ENCODE data around the gene HMGN3.

The HMGN3 gene

DNA sequence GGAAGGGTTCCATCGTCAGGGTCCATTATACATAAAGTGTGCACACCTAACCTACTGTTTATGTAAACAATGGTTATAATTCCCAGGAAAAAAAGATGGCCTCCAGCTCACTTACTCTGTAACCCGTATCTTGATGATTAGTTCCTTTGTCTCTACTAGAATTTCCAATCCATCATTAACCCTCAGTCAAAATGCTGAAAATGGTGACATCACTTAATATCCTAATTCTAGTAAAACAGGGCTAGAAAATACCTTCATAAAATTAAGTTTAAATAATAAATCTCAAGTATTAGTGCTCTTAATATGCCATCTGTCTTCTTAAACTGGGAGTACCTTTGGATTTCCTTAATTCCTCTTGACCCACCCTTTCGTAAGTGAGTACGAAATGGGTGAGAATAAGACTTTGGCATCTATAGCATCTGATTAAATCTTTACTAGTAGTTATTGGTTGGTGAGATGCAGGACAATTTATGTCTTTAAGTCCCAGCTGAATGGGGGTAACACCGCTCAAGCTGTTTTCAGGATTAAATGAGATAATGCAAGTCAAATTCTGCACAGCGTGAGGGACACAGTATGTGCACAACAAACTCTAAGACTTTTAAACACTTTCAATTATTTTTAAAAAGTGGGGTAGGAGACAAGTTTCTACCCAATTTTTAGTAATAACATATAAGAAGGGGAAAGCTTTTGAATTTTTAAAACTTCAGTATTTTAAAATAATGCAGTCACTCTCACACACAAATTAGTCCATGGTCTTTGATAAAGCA, 1.6 kb downstream of the HMGN3 start:
- DNase-seq (ENCODE audit: low read depth) = no peak

DNA sequence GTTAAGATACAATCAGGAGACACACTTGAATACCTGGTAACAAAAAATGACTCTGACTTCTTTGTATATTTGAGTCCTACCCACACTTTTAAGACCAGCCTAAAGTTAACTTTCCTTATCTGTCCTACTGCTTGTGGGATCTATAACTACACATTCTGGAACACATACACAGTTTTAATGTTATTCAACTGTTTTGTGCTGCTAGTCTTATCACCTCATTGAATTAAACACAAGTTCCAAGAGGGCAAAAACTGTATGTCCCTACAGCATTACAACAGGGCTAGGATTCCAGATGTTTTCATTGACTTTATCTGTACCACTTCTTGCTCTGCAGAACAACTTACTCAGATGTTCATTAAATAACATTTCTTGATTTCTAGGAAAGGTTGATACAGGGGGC, 2.8 kb downstream of the HMGN3 start:
- no peak for DNase-seq (ENCODE audit: low read depth)

DNA sequence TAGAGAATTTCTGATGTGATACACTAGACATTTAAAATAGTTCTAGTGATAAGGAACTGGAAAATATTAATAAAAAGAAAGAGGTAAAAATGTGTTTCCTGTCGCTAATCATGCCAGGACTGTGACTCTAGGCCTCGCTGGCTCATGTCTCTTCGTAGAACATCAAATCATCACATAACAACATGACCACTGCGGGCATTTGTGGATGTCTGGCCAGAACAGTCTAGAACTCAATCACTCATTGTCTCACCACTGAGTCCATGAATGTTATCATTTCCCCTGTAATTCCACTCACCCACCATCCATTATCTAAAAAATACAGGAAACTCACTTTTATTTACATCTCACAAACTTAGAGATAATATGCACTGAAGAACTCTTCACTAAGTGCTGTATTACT, 3.4 kb downstream of the HMGN3 start:
- no peak for DNase-seq (ENCODE audit: low read depth)

DNA sequence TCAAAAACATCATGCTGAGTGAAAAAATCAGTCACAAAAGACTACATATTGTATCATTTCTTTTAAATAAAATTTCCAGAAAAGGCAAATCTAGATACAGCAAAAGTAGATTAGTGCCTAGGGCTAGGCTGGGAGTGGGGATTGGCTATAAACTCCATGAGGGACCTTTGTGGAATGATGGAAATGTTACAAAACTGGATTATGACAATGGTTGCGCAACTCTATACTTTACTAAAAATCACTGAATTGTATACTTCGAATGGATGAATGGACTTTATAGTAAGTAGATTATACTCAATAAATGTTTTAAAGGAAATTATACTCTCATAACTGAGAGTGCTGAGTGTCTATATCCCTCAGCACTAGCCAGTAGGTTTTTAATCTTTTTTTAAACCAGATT, 4.3 kb downstream of the HMGN3 start:
- no peak for DNase-seq (ENCODE audit: low read depth)

DNA sequence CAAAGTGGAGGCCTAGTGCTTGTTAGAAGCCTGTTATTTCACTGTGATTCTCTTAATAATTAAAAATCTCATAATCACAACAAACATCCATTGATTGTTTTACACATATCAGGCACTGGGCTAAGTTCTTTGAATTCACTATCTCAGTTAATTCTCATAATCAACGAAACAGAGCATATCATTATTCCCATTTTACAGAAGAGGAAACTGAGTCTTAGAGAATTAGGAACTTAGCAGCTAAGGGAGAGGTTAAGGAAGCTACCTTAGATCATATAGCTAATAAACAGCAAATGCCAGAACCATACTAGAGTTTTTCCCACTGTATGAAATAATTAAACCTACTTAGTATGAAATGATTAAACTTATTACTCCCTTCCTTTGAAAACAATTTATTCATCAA, 7.0 kb downstream of the HMGN3 start:
- DNase-seq (ENCODE audit: low read depth) = no peak

DNA sequence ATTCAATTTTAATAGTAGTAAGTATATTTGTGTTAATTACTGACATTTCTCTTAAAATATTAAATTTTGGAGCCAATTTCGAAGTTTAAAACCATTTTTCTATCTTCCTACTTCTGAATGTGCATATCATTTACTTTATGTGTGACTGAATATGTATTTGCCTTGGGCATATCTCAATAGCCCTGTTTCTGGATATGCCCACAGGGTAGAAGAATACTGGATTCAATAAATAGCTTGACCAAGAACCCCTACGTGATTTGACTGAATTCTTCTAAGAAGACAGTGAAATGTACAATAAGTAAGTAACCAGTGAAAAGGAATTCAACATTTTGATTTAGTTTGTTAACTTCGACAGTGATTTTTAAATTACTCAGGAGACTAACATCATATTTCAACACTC, 7.8 kb downstream of the HMGN3 start:
- DNase-seq (ENCODE audit: low read depth) = no peak

DNA sequence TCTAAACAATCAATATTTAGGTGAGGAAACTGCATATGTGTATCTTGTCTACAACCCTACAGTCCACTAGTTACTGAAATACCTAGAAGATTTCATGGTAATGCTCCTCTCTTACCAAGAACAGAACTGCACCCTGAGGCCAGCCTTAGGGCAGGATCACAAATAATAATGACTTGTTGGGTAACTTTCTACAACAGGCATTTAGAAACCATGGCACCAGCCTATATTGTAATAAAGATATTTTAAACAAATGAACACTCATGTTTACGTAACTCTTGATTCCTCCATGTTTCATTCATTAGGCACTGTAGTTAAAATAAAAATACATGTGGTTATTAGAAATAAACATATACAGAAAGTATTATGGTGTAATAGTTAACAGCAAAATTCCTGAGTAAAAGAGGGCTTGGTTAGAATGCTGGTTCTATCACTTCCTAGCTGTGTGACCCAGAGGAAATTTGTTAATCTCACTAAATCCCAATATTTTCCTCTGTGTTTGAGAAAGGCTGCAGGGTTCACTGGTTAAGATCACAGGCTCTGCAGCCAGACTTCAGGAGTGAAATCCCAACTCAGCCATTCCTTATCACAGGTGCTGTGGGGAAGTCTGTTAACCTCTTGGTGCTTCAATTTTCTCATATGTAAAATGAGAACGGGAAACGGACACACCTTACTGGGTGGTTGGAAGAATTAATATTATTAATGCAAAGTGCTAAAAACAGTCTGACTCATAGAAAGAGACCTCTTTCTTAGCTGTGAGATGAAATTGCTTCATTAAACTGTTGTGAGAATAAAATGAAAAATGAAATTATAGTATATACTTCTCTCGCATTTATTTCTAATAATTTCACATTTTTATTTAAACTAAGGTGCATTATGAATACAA, 8.5 kb downstream of the HMGN3 start:
- DNase-seq (ENCODE audit: low read depth) = no peak

DNA sequence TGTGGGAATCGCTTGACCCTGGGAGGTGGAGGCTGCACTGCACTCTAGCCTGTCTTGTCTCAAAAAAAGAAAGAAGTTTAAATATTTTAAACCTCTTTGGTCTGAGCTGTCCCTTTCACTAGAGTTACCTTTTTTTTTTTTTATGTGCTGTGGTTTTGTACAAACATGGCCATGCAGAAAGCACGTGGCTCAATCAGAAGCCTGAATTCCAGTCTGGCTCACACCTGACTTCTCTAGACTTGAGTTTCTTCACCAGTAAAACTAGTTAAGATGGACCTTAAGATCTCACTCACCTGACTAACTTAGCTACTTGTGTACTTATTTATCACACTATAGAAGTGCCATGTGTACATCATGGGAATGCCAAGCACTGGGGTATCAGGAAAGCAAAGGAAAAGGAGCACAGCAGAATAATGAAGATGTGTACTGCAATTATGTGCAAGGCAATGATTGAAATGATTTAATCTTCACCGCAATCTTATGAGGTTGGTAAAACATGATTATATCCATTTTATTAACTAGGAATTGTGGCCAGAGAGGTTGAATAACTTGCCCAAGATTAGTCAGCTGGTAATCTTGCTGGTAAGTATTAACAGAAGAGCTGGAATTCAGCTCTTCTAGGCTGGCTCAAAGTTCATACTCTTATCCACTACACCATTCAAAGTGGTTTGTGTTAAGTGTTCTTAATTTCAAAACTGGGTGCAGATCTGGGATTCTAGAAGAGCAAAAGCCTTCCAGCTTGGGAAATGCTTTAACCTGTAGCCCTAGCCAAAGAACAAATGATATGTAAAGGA, 10.7 kb downstream of the HMGN3 start:
- no peak for DNase-seq (ENCODE audit: low read depth)

DNA sequence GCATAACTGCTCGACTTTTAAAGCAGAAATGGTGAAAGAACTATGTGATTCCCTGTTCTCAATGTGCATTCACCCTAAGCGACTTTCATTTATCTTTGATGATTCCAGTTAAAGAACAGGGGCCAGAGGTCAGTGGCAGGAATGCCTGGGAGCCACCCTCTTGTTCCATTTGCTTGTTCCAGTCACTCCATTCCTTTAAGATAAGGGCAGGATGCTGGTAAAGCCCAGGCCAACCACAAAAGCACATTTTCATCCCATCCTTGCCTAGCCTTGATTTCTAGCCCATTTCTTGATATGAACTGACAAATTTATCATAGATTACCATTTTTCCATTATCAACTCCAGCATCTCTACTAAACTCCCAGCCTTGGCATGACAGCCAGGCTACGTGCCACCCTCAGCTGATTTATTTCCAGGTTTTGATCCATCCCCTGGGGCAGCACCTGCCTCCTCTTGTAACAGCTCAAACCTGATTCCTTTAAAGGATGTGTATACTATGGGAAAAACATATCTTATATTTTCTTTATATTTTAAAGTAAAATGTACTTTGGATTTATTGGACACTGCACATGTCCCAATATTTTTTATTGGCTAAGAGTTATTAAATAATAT, 19.2 kb downstream of the HMGN3 start:
- DNase-seq (ENCODE audit: low read depth) = no peak

DNA sequence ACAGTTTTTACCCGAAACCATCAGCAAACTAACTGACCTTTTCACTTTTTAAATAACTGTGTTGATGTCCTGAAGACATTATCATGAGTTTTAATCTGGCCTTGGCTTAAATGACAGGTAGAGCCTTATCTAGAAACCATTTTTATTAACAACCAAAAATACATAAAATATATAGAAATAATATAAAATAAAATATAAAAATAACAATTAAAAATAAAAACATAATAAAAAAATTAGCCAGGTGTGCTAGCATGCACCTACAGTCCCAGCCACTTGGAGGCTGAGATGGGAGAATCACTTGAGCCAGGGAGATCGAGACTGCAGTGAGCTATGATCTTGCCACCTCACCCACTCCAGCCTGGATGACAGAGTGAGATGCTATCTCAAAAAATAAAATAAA, 21.6 kb downstream of the HMGN3 start:
- DNase-seq (ENCODE audit: low read depth) = no peak

DNA sequence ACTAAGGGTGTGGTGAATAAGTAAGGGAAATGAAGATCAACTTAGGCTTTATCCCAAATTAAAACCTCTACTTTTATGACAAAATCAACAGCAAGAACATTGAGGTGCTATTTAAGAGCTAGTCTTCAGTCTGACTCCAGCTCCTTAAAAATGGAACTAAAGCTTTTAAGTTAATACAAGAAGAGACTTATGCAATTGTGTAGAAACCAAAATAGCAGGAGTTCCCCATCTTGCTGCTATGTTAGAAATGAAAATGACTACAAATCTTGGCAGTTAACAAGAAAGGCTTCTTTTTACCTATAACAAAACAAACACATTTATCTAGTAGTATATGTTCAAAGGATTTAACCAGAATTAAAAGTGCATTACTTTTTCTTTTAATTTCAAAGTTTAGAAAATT, 25.7 kb downstream of the HMGN3 start:
- no peak for DNase-seq (ENCODE audit: low read depth)

DNA sequence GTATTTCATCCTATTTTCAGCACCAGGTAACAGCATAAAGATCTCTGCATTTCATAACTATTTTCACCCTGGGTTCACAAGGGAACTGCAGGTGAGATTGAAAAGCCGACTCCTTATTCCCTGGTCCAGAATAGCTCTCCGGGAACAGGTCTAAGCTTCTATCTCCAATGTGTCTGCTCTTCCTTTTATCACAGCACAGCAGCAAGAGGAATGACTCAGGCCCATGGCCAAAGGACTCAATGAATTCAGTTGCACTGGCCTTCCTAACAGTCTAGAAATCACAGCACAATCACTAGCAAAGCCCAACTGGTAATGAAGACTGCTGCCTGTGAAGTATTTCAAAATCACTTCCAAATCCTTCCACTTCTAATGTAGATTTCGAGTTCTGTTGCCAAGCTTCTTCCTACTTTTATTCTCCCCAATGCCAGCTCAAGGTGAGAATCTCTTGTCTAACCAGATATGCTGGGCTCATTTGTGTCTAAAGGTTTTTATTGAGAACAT, 30.7 kb downstream of the HMGN3 start:
- no peak for DNase-seq (ENCODE audit: low read depth)

DNA sequence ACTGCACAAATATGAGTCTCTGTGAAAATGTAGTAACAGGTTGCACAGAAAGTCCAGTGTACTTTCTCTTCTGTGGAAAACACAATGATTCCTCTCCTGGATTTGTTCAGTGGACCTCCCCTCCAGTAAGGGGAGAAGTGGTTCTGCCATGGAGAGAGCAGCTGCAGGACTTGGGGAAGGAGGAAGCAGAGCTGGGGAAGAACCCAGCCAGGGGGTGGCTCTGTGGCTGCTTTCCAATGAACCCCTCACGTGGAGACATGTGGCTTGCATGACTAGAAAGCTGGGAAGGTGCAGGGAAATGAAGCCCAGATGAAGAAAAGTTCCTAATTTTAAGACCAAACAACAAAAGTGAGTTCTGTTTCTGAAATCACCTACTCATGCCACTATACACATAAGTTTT, 31.9 kb downstream of the HMGN3 start:
- DNase-seq (ENCODE audit: low read depth) = no peak

DNA sequence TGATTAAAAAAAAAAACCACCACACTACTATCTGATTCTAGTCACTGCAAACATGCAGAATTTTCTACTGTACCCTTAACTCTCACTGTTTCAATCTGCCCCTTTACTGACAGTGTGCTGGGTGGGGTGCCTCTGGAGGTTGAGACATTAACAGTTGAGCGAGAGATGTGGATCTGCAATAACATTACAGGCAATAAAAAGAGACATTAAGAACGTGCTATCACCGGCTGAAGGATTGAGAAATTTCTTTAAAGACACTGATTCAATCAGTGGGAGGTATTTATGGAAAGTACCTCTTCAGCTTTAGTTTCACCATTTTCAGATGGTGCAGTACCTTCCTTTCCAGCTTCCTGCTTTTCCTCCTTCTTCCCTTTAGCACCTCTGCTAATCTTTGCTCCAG, 32.5 kb downstream of the HMGN3 start:
- DNase-seq (ENCODE audit: low read depth) = no peak

DNA sequence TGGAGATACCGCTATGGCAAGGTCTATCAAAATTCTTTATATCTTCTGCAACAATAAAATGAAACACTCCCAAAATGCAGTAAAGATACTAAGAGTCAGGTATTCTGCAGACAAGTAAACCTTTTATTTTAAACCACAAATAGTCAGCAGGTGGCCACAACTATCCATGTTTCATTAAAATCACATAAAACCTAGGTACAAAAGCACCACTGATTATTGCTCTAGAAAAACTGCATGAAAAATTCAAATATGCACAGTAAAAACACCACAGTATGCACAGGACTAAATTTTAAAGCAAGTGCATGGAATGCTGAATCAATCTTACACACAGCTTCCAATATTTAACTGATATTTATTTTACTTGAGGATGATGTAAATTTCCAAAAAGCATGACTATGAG, 33.3 kb downstream of the HMGN3 start:
- DNase-seq (ENCODE audit: low read depth) = no peak

DNA sequence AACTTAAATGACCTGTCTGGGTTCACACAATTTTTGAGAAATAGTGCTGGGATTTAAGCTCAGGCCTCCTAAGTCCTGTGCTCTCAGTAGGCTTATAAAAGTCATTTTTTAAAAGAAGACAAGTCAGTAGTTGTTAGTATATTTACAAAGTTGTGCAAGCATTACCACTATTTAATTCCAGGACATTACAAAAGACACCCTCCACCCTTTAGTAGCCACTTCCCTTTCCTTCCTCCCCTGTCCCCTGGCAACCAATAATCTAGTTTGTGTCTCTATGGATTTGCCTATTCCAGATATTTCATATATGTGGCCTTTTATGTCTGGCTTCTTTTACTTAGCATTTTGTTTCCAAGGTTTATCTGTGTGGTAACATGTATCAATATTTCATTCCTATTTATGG, 37.6 kb downstream of the HMGN3 start:
- DNase-seq (ENCODE audit: low read depth) = no peak

DNA sequence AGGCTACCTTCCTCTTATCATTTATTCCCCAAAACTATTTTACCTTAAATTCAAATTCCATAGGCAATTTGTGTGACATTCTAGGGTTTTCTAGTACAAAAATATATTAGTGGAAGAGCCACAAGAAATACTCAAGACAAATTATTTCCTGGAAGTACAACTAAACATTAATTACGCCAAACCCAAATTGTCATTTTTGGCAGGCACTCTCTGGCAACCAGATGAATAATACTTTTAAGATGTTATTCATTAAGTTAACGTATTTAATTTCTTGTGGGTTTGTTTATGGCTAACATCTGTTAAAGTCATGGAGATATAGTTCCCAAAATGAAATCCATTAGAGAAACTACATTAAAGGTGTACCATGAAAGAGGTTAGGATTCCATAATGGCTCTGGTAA, 40.5 kb downstream of the HMGN3 start:
- no peak for DNase-seq (ENCODE audit: low read depth)

DNA sequence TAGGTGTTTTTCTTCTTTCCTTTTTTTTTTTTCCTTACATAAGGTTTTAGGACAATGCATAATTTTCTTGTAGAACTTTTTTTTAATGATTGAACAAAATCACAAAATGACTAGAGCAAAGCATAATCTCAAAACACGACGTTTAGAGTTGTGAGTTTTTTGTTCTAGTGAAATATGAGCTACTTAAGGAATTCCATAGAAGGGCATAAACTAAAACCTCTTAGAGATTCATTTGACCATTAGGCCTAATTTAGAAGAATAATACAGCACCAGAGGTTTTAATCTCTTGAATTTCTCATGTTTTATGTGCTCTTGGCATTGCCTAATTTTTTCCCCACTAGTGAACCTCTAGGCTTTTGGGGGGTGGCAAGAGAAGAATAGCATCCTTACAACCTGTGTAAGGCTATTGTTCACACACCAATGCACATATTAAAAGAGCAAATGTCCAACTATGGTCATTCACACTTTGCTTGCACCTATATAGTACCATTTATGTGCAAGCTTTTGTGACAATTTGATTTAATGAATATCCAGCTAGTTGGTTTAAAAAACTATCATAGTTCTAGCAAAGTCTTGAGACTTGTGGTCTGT, 44.6 kb downstream of the HMGN3 start:
- no peak for DNase-seq (ENCODE audit: low read depth)

DNA sequence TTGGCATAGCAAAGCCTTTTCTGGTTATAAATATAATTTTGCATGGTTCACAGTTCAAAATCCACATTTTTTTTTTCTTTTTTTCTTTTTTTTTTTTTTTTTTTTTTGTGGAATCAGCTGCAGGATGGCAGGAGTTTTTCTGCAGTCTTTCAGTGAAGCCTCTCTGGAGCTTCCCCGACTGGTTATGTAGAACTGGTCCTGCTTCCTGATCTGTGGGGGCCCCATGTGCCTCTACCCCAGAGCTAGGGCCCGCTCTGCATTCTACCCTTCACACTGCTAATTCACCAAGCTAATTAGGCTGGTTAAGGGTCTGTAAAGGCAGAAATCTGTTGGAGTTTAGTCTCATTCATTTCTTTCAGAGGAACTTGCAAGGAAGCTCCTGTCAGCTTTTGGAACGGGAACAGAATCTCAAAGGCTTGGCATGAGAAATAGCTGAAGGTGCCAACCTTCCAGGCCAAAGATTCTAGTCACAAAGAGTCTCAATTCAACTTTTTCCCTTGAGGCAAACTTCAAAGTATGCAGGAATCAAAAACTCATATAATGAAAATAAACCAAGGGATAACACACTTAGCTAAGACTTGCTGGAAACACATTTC, 45.5 kb downstream of the HMGN3 start:
- DNase-seq (ENCODE audit: low read depth) = no peak

DNA sequence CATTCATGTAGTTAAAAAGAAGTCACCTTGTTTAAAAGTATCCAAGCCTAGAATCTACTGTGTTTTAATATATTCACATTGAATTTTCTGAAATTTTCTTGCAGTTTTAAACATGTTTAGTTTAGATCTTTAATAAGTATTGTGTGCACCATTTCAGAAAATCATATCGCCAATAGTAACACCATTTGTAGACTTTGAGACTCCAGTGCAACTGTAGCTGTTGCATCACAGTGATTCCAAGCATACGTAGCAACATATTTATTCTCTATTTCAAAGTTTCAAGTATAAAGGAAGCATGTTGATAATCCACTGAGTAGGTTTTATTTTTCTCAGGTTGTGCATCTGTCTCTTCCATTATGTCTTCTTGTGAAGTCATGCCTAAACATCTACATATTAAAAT, 46.4 kb downstream of the HMGN3 start:
- no peak for DNase-seq (ENCODE audit: low read depth)

DNA sequence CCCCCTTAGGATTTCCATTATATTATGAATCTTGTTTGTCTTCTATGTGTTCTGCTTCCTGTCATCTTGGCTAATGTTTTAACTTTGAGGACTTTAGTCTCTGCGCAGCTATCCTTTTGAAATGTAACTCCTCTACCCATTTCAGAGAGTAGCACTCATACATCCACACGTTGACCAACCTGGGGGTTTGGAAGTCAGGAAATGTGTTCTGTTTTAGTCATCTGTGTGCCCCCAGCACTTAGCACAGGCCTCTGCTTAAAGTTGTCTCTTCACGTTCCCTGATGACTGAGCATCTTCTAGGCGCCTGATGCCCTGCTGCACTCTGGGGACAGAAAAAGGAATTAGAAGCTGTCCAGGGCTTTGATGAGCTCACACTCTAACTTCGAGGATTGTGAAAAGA, 47.9 kb downstream of the HMGN3 start:
- DNase-seq (ENCODE audit: low read depth) = no peak
